HCT116 (cell line): Measurements from ENCODE around the gene COQ8B. TPM values are rescaled to one million over a fixed set of nuclear protein-coding genes. Genes with fewer than 3 reads are reported as not detected.

ENCODE experiments used
- ATAC-seq: fragments of 200-7000 bp; cut with Tn5 transposase; 2 replicates; pipeline ENCODE4 v1.9.1; 2020; ENCODE audit warnings: mild to moderate bottlenecking, moderate library complexity
- BruUV-seq: library from RNA; stranded (reverse); fragments of 400-500 nt; replicated peaks from 2 replicates; lab custom pipeline; 2021; lab: Mats Ljungman, UMichigan
- CTCF ChIA-PET: fragments of 300-600 bp; sonication (Branson Sonifier 250); formaldehyde crosslinking; loops from one replicate; lab custom pipeline; 2021; ENCODE audit warnings: antibody characterized with exemption; lab: Charles Lee
- POLR2A ChIA-PET: fragments of 300-600, 350-600 bp; sonication (Branson Sonifier 250); formaldehyde crosslinking; loops from one replicate; lab custom pipeline; 2021; ENCODE audit warnings: antibody characterized with exemption; lab: Charles Lee
- RAD21 ChIA-PET, 2 experiments: fragments of 300-600 bp; sonication (Branson Sonifier 250); formaldehyde crosslinking; loops; one replicate each; lab custom pipeline; 2023; ENCODE audit warnings: low total read pairs in 2 of 2; ENCODE audit not compliant: uncharacterized antibody in 2 of 2, unreplicated experiment in 2 of 2, low non-redundant PET in 1 of 2; lab: Charles Lee
- DNase-seq: peaks from one replicate; pipeline ENCODE4 v3.0.0-alpha.2; 2010; ENCODE audit warnings: low read depth, low spot score
- H2AFZ ChIP-seq: fragments of 200-600 bp; shearing (Covaris generic), sonication (generic); 2 replicates; pipeline ENCODE4 v1.6.1; 2017; ENCODE audit warnings: low read depth, mixed run types, mixed read lengths, antibody characterized with exemption, low read length; ENCODE audit not compliant: poor library complexity, severe bottlenecking
- H3K27ac ChIP-seq: 2 replicates; pipeline ENCODE4 v1.5.1; 2012; ENCODE audit warnings: low read depth, low read length
- H3K27me3 ChIP-seq: fragments of 200-600 bp; sonication (generic); 2 replicates; pipeline ENCODE4 v1.6.1; 2016; ENCODE audit warnings: mixed run types, low read length, mixed read lengths; ENCODE audit not compliant: insufficient read depth
- H3K36me3 ChIP-seq, 2 experiments: fragments of 200-500 bp in 1 of 2; fragments of 200-600 bp in 1 of 2; sonication (Bioruptor generic) in 1 of 2; sonication (generic) in 1 of 2; 2 replicates each; pipeline versions ENCODE4 v1.5.1 to v1.6.1; 2014 to 2016; ENCODE audit warnings: low read length in 2 of 2, inconsistent platforms in 1 of 2, mixed read lengths in 1 of 2, mixed run types in 1 of 2; ENCODE audit not compliant: insufficient read depth in 2 of 2, control insufficient read depth in 1 of 2
- H3K4me1 ChIP-seq, 2 experiments: fragments of 200-600 bp in 1 of 2; sonication (generic) in 1 of 2; 2 replicates each; pipeline versions ENCODE4 v1.5.1 to v1.6.1; 2012 to 2017; ENCODE audit warnings: low read length in 2 of 2, inconsistent platforms in 1 of 2, mild to moderate bottlenecking in 1 of 2, mixed read lengths in 1 of 2, mixed run types in 1 of 2, moderate library complexity in 1 of 2; ENCODE audit not compliant: insufficient read depth in 2 of 2, control insufficient read depth in 1 of 2
- H3K4me2 ChIP-seq: fragments of 200-600 bp; sonication (generic); 2 replicates; pipeline ENCODE4 v1.6.1; 2017; ENCODE audit warnings: mixed run types, low read length, mixed read lengths
- H3K4me3 ChIP-seq, 2 experiments: fragments of 200-600 bp in 1 of 2; sonication (generic) in 1 of 2; replicated peaks in 1 of 2; 2 replicates each; pipeline ENCODE4 v1.5.1; 2011 to 2016; ENCODE audit warnings: low read length in 2 of 2, control low read depth in 1 of 2, low read depth in 1 of 2, mild to moderate bottlenecking in 1 of 2, mixed read lengths in 1 of 2, mixed run types in 1 of 2
- H3K79me2 ChIP-seq: fragments of 200-600 bp; sonication (generic); 2 replicates; pipeline ENCODE4 v1.6.1; 2017; ENCODE audit warnings: mild to moderate bottlenecking, mixed run types, low read length, moderate library complexity, mixed read lengths; ENCODE audit not compliant: insufficient read depth
- H3K9ac ChIP-seq: fragments of 200-600 bp; sonication (generic); 2 replicates; pipeline ENCODE4 v1.6.1; 2016; ENCODE audit warnings: low read length, mixed read lengths
- H3K9me2 ChIP-seq: fragments of 200-600 bp; sonication (generic), shearing (Covaris generic); 2 replicates; pipeline ENCODE4 v1.6.1; 2017; ENCODE audit warnings: mixed run types, mild to moderate bottlenecking, moderate library complexity; ENCODE audit not compliant: insufficient read depth
- H3K9me3 ChIP-seq, 2 experiments: fragments of 200-500 bp in 1 of 2; fragments of 200-600 bp in 1 of 2; sonication (Bioruptor generic) in 1 of 2; sonication (generic) in 1 of 2; 2 replicates each; pipeline ENCODE4 v1.6.1; 2014 to 2017; ENCODE audit warnings: low read length in 2 of 2, mixed read lengths in 2 of 2, inconsistent platforms in 1 of 2, low read depth in 1 of 2, mild to moderate bottlenecking in 1 of 2, mixed run types in 1 of 2, moderate library complexity in 1 of 2; ENCODE audit not compliant: control insufficient read depth in 1 of 2, insufficient read depth in 1 of 2
- H4K20me1 ChIP-seq: fragments of 200-600 bp; sonication (generic), shearing (Covaris generic); 2 replicates; pipeline ENCODE4 v1.6.1; 2017; ENCODE audit warnings: mixed run types, mild to moderate bottlenecking, moderate library complexity; ENCODE audit not compliant: insufficient read depth
- CBX3 ChIP-seq: IDR thresholded peaks from 2 replicates; pipeline ENCODE4 v1.6.1; 2012; ENCODE audit warnings: low read depth
- CEBPB ChIP-seq: IDR thresholded peaks from 2 replicates; pipeline ENCODE4 v1.6.1; 2012; ENCODE audit warnings: low read depth
- EGR1 ChIP-seq: IDR thresholded peaks from 2 replicates; pipeline ENCODE4 v1.6.1; 2012; ENCODE audit warnings: low read depth
- ELF1 ChIP-seq: IDR thresholded peaks from 2 replicates; pipeline ENCODE4 v1.6.1; 2012; ENCODE audit warnings: low read depth, borderline replicate concordance
- EZH2 ChIP-seq: fragments of 200-600 bp; sonication (generic); IDR thresholded peaks from 2 replicates; pipeline ENCODE4 v1.6.1; 2017; ENCODE audit warnings: antibody characterized with exemption, mixed run types
- EZH2phosphoT487 ChIP-seq: fragments of 200-600 bp; IDR thresholded peaks from 2 replicates; pipeline ENCODE4 v1.6.1; 2018; ENCODE audit warnings: antibody characterized with exemption, borderline replicate concordance
- JUND ChIP-seq: IDR thresholded peaks from 2 replicates; pipeline ENCODE4 v1.6.1; 2012
- POLR2A ChIP-seq: IDR thresholded peaks from 2 replicates; pipeline ENCODE4 v1.7.0; 2011; ENCODE audit warnings: borderline replicate concordance; ENCODE audit not compliant: insufficient read depth, insufficient read length; ENCODE audit errors: extremely low read depth
- POLR2AphosphoS5 ChIP-seq: IDR thresholded peaks from 2 replicates; pipeline ENCODE4 v1.6.1; 2011; ENCODE audit warnings: mild to moderate bottlenecking, low read depth, low read length, moderate library complexity
- RAD21 ChIP-seq: IDR thresholded peaks from 2 replicates; pipeline ENCODE4 v1.6.1; 2012; ENCODE audit warnings: low read depth, mild to moderate bottlenecking
- SIN3A ChIP-seq: IDR thresholded peaks from 2 replicates; pipeline ENCODE4 v1.6.1; 2012; ENCODE audit warnings: low read depth
- SP1 ChIP-seq: IDR thresholded peaks from 2 replicates; pipeline ENCODE4 v1.6.1; 2012; ENCODE audit warnings: low read depth
- SRF ChIP-seq: IDR thresholded peaks from 2 replicates; pipeline ENCODE4 v1.6.1; 2012; ENCODE audit warnings: low read depth
- TCF7L2 ChIP-seq: IDR thresholded peaks from 2 replicates; pipeline ENCODE4 v1.7.0; 2011; ENCODE audit warnings: borderline replicate concordance, inconsistent platforms; ENCODE audit not compliant: insufficient read depth, insufficient read length; ENCODE audit errors: extremely low read depth
- YY1 ChIP-seq: IDR thresholded peaks from 2 replicates; pipeline ENCODE4 v1.6.1; 2011; ENCODE audit warnings: low read length, low read depth, moderate library complexity, mild to moderate bottlenecking; ENCODE audit not compliant: insufficient replicate concordance; ENCODE audit errors: extremely low read depth
- ZNF274 ChIP-seq: fragments of 200-500 bp; sonication (Bioruptor generic); IDR thresholded peaks from 2 replicates; pipeline ENCODE4 v1.6.1; 2014; ENCODE audit warnings: mild to moderate bottlenecking, low read depth, low read length, inconsistent platforms
- intact Hi-C: fragments of 100-400 bp; cut with micrococcal nuclease; formaldehyde crosslinking; loops from 2 replicates; pipeline ENCODE4 v1.10.0; 2022
- total RNA-seq: library from RNA; stranded (reverse); gene quantifications from one replicate; pipeline ENCODE4 v1.2.1, GENCODE V29; 2021; ENCODE audit not compliant: unreplicated experiment
- TF ChIP-seq, protein P1 (sequence below): IDR thresholded peaks from 2 replicates; pipeline ENCODE4 v1.6.1; 2012
- TF ChIP-seq, protein P2 (sequence below): IDR thresholded peaks from 2 replicates; pipeline ENCODE4 v1.6.1; 2012; ENCODE audit warnings: low read depth
- TF ChIP-seq, protein P3 (sequence below): IDR thresholded peaks from 2 replicates; pipeline ENCODE4 v1.6.1; 2012

Gene COQ8B
- total RNA-seq, 1 experiment from 2014 or later = 47.1 TPM

DNA sequence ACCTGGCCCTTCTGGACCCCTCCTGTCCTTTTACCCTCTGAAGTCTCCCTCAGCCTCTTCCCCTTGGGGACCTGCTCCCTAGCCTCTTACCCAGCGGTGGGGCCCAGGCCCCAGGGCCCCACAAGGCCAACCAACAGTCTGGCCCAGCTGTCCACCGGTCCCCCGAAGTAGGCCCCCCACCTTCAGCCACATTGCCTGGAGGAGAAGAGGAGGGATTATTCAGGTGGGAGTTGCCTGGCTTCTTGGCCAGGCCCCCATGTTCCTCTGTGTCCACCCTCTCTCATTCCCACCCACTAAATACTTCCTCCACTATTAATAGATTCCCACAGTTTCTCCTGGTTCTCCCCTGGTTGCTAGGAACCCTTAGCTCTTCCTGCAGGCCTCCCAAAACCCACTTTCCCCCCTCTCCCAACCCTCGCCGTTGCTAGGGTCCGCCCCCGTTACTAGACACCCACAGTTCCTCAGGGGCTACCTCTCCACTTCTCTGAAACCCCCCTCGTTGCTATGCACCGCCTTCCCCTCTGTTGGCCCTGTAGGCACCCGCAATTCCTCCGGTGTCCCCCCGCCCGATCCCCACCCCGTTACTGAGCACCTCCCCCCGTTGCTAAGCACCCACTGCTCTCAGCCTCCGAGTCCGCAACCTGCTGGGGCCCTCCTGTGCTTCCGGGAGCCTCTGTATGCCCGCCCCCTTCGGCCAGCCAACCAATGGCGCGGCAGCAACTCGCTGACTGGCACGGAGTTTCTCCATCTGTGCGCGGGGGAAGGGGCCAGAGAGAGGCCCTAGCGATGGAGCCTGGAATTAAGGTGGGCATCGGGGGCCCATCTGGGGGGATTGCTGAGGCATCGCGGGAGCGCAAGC, 2.0 kb downstream of the COQ8B start:
- Histone ChIP-seq H3K9me3 (no peaks in the 10 kb centered on the region), H3K4me1 (peaks cover 10 to 50% of the 10 kb centered on the region in 2 experiments), H3K4me2 (peak overlapping the region; percentile 97), H3K79me2 (peaks cover 29% of the 10 kb centered on the region), H3K4me3 (peak overlapping the region; percentile 63 to 84), H3K27ac (peak overlapping the region; percentile 92), H3K27me3 (no peaks in the 10 kb centered on the region), H3K9ac (peak overlapping the region; percentile 95), H3K36me3 (peaks cover 0 to 3% of the 10 kb centered on the region in 2 experiments; a peak in 2 of 4 replicates), H3K9me2 (no peaks in the 10 kb centered on the region), H4K20me1 (no peaks in the 10 kb centered on the region), H2AFZ (no peak overlapping the region)
- intact Hi-C loops = loop anchor here (1.0 to 5.0 kb wide), 2 partner anchors 48 to 83 kb away; partner anchors contain the start of gene EGLN2
- CTCF ChIA-PET = no interaction called here
- POLR2A ChIA-PET = no interaction called here
- RAD21 ChIA-PET = no interaction called here
- TF ChIP-seq TCF7L2 (no peak), CBX3 (no peak), SP1 (peak; percentile 83), CEBPB (no peak), POLR2AphosphoS5 (peak; percentile 36; the same call in 1 of the 2 replicates), ZNF274 (no peak), JUND (no peak), SIN3A (no peak), EZH2 (no peak), EZH2phosphoT487 (no peak), EGR1 (0 out of 2 replicates have a peak, but pooled peaks have one; percentile 14), POLR2A (no peak), ELF1 (no peak; the same call in 1 of the 2 replicates), RAD21 (no peak), YY1 (no peak), SRF (no peak)
- TF ChIP-seq, protein P1, sequence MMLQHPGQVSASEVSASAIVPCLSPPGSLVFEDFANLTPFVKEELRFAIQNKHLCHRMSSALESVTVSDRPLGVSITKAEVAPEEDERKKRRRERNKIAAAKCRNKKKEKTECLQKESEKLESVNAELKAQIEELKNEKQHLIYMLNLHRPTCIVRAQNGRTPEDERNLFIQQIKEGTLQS = no peak
- TF ChIP-seq, protein P2, sequence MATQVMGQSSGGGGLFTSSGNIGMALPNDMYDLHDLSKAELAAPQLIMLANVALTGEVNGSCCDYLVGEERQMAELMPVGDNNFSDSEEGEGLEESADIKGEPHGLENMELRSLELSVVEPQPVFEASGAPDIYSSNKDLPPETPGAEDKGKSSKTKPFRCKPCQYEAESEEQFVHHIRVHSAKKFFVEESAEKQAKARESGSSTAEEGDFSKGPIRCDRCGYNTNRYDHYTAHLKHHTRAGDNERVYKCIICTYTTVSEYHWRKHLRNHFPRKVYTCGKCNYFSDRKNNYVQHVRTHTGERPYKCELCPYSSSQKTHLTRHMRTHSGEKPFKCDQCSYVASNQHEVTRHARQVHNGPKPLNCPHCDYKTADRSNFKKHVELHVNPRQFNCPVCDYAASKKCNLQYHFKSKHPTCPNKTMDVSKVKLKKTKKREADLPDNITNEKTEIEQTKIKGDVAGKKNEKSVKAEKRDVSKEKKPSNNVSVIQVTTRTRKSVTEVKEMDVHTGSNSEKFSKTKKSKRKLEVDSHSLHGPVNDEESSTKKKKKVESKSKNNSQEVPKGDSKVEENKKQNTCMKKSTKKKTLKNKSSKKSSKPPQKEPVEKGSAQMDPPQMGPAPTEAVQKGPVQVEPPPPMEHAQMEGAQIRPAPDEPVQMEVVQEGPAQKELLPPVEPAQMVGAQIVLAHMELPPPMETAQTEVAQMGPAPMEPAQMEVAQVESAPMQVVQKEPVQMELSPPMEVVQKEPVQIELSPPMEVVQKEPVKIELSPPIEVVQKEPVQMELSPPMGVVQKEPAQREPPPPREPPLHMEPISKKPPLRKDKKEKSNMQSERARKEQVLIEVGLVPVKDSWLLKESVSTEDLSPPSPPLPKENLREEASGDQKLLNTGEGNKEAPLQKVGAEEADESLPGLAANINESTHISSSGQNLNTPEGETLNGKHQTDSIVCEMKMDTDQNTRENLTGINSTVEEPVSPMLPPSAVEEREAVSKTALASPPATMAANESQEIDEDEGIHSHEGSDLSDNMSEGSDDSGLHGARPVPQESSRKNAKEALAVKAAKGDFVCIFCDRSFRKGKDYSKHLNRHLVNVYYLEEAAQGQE = no peak
- TF ChIP-seq, protein P3, sequence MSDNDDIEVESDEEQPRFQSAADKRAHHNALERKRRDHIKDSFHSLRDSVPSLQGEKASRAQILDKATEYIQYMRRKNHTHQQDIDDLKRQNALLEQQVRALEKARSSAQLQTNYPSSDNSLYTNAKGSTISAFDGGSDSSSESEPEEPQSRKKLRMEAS = no peak
- no TSS peak for BruUV-seq
- ATAC-seq (peak; percentile 71), DNase-seq (no peak)
